IPS-11a (cell line): ENCODE results near the gene PLBD1.

ENCODE experiments used
- H3K4me3 ChIP-seq: one replicate; pipeline ENCODE4 v1.5.1; 2013; ENCODE audit warnings: low read depth, low read length, control low read depth

Gene PLBD1

DNA sequence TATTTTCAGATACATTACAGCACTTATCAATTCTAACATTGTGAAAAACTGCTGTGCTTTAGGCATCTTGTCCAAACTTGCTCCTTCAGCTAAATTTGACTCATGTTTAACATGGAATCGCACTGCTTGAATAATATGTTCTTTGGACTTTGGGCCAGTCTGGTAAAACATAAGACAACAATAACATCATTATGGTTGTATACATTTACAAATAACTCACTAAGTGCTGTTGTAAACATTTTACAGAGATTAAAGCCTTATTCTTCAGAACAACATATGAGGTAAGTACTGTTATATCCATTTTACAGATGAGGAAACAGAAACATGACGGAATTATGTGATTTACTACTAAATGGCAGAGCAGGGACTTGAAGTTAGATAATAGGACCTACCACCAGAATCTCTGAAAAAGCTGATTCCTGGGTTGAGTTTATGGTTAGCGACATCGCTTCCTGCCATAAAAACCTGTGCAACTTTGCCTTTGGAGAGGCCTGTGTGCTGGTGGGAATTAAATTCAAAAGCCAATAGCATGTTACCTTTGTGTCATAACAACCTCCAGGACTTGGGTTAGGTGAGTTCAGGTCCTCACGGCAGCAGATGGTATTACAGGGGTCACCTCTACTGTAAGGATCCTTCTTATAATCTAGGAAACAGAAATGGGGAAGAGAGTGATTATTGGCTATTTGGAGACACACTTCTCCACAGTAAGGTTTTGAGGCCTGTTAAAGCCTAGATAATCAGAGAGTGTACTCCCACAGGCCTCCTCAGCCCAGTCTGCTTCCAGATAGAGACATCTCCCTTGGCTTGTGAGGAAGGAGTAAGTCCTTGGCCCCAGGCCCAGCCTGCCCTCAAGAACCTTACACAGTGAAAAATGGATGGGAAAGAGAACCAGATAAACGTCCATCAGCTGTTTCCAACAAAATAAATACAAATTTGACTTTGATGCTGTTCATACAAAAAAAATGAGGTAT is 61.8 kb downstream of the PLBD1 start:
- no peak overlapping the region for H3K4me3 ChIP-seq

- H3K4me3 ChIP-seq = no peak overlapping the region
Observed at GRCh38 chr12:14495326-14495725, 72.4 kb downstream of the PLBD1 start.

DNA sequence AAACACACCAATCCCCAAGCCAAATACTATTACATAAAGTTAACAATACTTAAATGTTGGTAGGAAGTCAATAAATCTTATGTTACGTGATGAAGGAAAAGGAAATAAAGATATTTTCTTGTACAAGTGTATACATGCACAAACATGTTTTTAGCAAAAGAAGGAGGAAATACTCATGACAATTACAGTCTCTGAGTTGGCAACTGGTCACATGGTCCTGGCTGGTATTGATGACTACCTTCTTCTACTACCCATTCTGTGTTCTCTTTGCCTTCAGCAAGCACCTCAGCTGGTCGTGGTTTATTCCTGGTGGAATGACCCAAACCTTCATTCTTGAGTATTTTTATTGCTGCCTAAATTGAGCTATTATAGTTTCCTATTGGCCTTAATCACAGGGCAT is 84.8 kb downstream of the PLBD1 start:
- no peak overlapping the region for H3K4me3 ChIP-seq

- H3K4me3 ChIP-seq = no peak overlapping the region
Observed at GRCh38 chr12:14482361-14482760, 85.3 kb downstream of the PLBD1 start.

- no peak overlapping the region for H3K4me3 ChIP-seq
Observed at GRCh38 chr12:14481201-14481600, 86.5 kb downstream of the PLBD1 start.

DNA sequence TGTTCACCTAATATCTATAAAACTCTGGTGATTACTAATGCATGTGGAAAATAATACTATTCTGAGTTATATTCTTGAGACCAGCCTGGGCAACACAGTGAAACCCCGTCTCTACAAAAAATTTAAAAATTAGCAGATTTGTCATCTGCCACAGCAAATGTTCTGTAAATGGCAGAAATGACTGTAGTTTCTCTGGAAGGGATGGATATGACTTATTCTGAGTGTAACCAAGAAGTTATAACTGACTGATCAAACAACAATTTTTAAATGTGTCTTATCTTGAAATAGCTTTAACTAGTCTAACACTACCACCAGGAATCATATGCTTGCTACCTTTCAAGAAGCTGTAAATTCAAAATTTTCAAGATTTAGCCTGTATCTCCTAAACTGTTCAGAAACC is 88.7 kb downstream of the PLBD1 start:
- no peak overlapping the region for H3K4me3 ChIP-seq

DNA sequence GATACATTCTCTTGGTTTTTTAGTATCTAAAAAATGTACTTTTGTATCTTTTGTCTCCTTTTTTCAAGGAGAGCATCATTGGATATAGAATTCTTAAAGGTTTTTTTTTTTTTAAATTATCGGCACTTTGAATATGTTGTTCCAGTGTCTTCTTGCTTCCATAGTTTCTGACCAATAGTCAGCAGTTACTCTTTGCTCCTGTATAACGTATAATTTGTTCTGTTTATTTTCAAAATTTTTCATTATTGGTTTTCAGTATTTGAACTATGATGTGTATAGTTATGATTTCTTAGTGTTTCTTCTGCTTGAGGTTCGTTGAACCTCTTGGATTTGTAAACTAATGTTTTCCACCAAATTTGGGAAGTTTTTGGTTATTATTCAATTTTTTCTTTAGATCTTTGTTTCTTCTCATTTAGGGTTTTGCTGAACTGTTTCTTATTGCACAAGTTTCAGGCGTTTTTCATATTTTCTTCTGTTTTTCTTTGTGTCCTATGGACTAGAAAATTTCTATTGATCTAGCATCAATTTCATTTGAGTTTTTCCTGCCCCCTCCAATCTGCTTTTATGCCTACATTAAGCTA is 93.9 kb downstream of the PLBD1 start:
- no peak overlapping the region for H3K4me3 ChIP-seq

DNA sequence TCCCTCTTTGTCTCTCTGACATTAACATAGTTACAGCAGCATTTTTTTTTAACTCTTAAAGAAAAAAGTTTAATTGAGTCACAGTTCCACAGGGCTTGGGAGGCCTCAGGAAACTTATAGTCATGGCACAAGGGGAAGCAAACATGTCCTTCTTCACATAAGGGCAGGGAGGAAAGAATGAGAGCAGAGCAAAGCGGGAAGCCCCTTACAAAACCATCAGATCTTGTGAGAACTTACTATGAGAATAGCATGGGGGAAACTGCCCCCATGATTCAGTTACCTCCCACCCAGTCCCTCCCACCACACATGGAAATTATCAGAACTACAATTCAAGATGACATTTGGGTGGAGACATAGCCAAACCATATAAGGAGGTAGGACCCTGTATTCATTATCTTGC is 96.2 kb downstream of the PLBD1 start:
- H3K4me3 ChIP-seq = no peak overlapping the region

- H3K4me3 ChIP-seq = no peak overlapping the region
Observed at GRCh38 chr12:14460212-14460841, 107.4 kb downstream of the PLBD1 start.

GRCh38 chr12:14454098-14454907 is 113.4 kb downstream of the PLBD1 start:
- no peak overlapping the region for H3K4me3 ChIP-seq
